Vagina (tissue), 2 donors: ENCODE measurements around the gene STX1B.

Experiments used
- POLR2A ChIP-seq, 2 donors: fragments of 450-650 bp; IDR thresholded peaks; one replicate each; pipeline ENCODE4 v1.6.1; 2017; ENCODE audit warnings: antibody characterized with exemption in 2 of 2, mild to moderate bottlenecking in 2 of 2, moderate library complexity in 2 of 2
- TF ChIP-seq, protein P1 (sequence below), 3 experiments: fragments of 450-650 bp in 2 of 3; fragments of 200-600 bp in 1 of 3; sonication (generic) in 1 of 3; IDR thresholded peaks; one replicate each; pipeline ENCODE4 v1.5.1; 2017 to 2019; ENCODE audit warnings: antibody characterized with exemption in 3 of 3, mild to moderate bottlenecking in 2 of 3, moderate library complexity in 2 of 3

DNA sequence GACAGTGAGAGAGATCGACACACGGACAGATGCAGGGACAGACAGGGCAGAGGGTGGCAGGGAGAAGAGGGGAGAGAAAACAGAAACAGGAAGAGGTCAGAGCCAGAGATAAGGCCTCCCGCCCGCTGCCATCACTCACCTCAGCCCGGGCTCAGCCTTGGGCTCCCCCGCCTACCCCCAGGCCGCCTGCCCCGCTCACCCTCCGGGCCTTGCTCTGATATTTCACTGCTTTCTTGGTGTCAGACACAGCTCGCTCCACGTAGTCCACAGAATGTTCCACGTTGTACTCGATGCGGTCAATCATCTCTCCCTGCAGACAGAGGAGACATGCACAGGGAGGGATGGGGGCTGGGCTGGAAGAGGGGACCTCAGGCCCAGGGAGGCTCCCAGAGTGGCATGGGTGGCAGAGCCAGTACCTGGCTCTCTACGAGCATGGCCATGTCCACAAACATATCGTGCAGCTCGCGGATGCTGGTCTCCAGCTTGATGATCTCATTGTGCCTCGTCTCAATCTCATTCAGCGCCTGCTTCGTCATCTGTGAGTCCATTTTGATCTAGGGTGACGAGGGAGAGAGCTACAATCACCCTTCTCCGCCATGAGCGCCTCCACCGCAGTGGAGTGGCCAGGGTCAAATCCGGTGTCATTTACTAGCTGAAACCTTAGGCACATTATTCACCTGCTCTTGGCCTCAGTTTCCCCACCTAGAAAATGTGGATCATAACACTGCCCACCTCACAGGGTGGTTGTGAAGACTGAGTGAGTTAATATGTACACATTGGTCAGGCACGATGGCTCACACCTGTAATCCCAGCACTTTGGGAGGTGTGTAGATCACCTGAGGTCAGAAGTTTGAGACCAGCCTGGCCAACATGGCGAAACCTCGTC, 17.3 kb downstream of the STX1B start:
- TF ChIP-seq, protein P1, sequence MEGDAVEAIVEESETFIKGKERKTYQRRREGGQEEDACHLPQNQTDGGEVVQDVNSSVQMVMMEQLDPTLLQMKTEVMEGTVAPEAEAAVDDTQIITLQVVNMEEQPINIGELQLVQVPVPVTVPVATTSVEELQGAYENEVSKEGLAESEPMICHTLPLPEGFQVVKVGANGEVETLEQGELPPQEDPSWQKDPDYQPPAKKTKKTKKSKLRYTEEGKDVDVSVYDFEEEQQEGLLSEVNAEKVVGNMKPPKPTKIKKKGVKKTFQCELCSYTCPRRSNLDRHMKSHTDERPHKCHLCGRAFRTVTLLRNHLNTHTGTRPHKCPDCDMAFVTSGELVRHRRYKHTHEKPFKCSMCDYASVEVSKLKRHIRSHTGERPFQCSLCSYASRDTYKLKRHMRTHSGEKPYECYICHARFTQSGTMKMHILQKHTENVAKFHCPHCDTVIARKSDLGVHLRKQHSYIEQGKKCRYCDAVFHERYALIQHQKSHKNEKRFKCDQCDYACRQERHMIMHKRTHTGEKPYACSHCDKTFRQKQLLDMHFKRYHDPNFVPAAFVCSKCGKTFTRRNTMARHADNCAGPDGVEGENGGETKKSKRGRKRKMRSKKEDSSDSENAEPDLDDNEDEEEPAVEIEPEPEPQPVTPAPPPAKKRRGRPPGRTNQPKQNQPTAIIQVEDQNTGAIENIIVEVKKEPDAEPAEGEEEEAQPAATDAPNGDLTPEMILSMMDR (IDR thresholded peaks at IDR 0.05): no peak
- no peak for TF ChIP-seq POLR2A (IDR thresholded peaks at IDR 0.05)
